KOPT-K1 (cell line): ENCODE results near the gene ANKRD63.

ENCODE experiments used
- H3K27ac ChIP-seq: fragments of 200-600 bp; sonication (generic); 2 replicates; pipeline ENCODE4 v1.5.1; 2016; ENCODE audit warnings: antibody characterized with exemption, mild to moderate bottlenecking, low read depth, low read length; ENCODE audit not compliant: poor library complexity, severe bottlenecking
- H3K36me3 ChIP-seq: fragments of 200-600 bp; sonication (generic); 2 replicates; pipeline ENCODE4 v1.5.1; 2017; ENCODE audit warnings: antibody characterized with exemption, mild to moderate bottlenecking, low read length, moderate library complexity; ENCODE audit not compliant: insufficient read depth
- H3K9me3 ChIP-seq: fragments of 200-600 bp; sonication (generic); 2 replicates; pipeline ENCODE4 v1.5.1; 2017; ENCODE audit warnings: antibody characterized with exemption, low read length, mild to moderate bottlenecking; ENCODE audit not compliant: insufficient read depth, poor library complexity, severe bottlenecking

ANKRD63 gene, protein sequence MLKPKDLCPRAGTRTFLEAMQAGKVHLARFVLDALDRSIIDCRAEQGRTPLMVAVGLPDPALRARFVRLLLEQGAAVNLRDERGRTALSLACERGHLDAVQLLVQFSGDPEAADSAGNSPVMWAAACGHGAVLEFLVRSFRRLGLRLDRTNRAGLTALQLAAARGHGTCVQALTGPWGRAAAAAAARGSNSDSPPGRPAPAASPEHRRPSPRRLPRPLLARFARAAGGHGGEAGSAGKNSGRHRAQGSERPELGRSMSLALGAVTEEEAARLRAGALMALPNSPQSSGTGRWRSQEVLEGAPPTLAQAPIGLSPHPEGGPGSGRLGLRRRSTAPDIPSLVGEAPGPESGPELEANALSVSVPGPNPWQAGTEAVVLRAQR

DNA sequence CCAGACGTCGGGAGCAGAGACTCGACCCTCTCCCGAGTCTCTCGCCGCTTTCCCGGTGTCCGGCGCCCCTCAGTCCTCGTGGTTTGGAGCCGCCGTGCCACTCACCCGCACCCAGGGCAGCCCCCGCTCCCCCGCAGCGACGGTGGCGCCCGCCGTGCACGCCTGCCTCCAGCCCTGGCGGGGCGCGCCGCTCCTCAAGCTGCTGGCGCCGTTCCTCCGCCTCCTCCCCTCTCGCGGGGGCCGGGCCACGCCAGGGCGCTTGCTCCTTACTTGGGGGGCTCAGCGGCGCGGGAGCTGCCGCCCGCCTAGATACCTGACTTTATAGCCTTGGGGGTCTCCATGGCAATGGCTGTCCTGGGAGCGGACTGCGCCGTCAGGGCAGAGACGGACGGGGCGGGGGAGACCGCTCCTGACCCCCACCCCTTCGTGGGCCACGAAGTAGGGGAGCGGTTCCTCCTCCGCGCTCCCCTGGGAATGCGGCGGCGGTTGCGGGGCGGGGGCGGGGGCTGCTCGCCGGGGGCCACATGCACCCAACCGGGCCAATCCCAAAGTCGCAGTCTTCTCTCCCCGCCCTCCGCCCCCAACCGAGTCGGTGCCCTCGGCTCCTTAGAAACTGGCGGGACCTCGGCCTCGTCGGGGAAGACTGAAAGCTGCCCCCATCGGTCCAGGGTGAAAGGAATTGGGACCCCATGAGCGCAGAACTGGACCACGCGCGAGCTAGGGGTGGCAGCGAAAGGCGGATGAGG, at the start of gene ANKRD63:
Gene ANKRD63, minus strand, starts transcription at position 196 of the 746 bp plus-strand sequence. CDS start 478 bp downstream, outside the sequence.
- Histone ChIP-seq H3K27ac (no peak within 1 kb of the TSS), H3K9me3 (no peaks in the 10 kb centered on the region), H3K36me3 (no peaks in the 10 kb centered on the region; the same call in 1 of the 2 replicates)

DNA sequence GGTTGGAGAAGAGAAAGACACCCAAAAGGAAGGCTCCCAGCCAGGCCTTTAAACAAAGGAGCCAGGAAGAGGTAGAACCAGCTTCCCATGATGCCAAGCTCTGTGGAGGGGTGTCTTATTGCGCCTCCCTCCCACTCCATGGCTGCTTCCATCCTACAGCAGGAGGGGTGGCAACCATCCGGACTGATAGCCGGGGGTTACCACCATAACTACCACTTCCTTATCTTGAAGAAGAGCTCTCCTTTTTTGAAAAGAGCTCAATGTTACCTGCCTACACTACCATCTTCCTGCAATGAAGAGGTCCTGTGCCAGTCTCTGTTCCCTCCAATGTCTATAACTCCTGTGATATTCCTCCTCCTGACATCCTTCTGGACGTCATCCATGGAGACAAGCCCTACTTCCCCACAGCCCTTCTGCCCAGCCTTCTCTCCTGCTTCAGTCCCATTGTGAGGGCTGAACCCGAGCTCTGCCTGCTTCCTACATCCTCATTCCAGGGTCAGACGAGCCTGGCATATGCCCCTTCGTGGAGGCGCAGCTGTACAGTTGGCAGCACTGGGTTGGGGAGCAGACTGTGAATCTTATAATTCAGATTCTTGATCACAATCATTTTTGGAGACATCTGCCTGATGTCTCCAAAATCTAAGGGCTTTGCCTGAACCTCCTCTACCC, 49.4 kb upstream of the ANKRD63 start:
- no peaks in the 10 kb centered on the region for H3K9me3 ChIP-seq
- no peak overlapping the region for H3K27ac ChIP-seq
- H3K36me3 ChIP-seq: no peaks in the 10 kb centered on the region

DNA sequence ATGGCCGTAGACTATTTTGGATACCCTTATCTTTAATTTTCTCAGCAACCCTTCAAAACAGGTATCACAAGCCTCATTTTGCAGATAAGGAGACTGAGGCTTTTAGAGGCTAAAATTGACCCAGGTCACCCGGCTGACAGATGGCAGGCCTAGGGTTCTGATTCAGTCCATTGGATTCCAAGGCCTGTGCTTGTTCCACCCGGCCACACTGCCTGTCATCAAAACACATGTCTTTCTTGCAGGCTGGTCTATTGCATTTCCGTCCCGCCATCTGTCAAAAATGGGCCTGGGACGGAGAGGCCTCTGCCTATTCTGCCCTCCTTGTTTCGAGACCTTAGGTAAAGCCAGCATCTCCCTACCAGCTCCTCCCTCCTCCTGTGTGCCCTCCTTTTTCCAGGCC, 48.8 kb upstream of the ANKRD63 start:
- Histone ChIP-seq H3K36me3 (no peaks in the 10 kb centered on the region), H3K9me3 (no peaks in the 10 kb centered on the region), H3K27ac (no peak overlapping the region)

DNA sequence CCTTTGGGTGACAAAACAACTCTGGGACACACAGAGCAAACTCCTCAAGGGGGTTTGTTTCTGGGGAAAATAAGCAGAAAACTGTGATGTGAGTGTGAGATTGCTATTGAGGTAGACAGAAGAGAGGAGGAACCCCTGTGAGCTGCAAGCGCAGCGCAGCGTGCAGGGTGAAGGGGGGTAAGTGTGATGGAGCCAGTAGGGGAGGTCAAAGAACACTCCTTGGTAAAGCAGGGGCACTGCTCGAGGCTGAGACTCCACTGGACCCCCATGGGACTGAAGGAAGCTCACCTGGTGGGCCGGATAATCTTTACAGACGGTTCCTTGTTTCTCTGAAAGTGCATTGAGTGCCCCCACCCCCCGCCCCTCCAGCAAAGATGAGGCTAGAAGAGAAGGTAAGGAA, 48.2 kb upstream of the ANKRD63 start:
- Histone ChIP-seq H3K27ac (no peak overlapping the region), H3K36me3 (no peaks in the 10 kb centered on the region), H3K9me3 (no peaks in the 10 kb centered on the region)

DNA sequence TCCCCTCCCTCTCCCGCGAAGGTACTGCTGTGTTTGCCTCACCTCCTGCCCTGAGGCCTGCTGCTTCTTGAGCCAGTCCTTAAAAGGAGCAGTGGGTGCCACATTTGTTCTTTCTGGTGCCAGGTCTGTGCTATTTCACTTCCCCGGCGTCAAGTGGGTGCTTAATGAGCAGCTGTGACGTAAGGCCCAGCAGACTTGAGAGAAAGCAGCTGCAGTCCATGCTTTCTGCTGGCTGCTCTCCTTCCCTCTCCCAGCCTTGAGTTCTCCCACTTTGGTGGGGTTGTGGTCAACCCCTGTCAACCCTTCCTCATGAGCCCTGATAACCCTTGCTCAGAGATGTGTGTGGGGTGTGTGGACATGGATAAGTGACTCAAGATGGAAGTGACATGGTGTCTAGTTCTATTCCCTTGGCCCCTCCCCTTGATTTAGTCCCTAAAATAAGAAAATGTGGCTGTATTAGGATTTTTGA, 47.5 kb upstream of the ANKRD63 start:
- H3K27ac ChIP-seq: no peak overlapping the region
- no peaks in the 10 kb centered on the region for H3K9me3 ChIP-seq
- H3K36me3 ChIP-seq: no peaks in the 10 kb centered on the region

DNA sequence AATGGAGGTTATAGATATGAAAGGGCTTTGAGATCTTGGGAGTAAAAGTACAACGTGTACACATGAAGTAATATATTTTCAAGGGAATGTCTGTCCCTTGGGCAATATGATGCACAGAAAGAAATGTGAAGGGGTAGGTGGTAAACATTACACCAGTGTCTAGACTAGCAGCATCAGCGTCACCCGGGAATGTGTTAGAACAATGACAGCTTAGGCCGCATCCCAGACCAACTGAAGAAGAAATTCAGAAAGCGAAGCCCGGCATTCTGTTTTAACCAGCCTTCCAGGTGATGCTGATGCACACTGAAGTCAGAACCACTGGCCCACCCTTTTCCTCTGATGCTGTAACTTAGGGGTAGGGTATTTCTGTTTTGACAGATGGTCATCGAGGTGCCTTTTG, 46.9 kb upstream of the ANKRD63 start:
- Histone ChIP-seq H3K36me3 (no peaks in the 10 kb centered on the region), H3K9me3 (no peaks in the 10 kb centered on the region), H3K27ac (no peak overlapping the region)

DNA sequence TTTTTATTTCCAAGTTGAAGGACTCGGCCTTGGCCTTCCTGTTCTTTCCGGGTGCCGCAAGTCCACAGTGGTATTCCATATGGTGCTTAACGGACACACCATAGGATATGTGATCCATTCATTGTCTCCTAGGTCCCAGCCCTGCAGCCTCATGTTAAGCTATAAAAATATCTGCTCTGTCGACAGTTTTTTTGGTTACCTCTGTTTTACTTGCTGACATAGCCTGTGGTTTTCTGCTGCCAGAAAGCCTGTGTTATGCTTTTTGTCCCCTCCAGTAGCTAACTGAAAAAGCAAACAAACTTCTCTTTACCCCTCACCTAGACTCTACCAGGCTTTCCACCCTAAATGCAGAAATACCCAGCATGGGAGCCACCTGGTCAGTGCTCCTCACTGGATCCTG, 45.9 kb upstream of the ANKRD63 start:
- H3K9me3 ChIP-seq: no peaks in the 10 kb centered on the region
- H3K27ac ChIP-seq: peak overlapping the region; percentile 19
- H3K36me3 ChIP-seq: no peaks in the 10 kb centered on the region

DNA sequence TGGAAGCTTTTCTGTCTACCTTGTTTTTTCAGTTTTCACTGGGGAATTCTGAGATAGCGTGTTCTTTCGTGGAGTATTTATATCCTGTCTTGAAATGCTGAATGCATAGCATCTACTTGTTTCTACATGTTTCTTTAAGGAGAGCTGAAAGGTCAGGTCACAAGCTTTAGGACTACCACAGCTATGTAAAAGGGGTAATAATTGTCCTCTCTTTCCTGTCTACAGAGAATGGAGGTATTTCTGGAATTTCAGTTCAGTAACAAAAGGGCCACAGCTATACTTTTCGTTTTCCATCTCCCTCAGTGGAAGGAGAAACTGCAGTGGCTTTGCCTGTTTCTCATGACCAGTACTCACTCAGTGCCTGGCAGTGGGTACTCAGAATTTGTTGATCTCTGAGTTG, 45.3 kb upstream of the ANKRD63 start:
- Histone ChIP-seq H3K36me3 (no peaks in the 10 kb centered on the region), H3K9me3 (no peaks in the 10 kb centered on the region), H3K27ac (peak overlapping the region; percentile 19)

DNA sequence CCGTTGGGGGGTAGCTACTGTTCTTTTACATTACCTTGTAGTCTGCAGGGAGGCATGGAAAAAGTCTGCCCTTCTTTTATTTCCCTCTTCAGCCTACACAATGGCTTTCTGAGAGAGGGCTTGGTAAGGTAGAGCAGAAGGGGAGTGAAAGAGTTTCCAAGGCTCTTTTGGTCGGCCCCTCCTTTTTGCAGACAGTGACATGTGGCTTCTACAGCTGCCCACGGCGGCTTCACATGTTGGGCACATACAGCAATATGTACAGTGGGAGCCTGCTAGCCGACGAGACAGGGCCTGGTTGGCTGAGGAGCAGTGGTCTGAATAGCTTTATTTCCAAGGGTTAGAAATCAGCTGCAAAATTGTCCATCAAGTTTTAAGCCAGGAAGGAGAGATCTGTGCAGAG, 44.6 kb upstream of the ANKRD63 start:
- Histone ChIP-seq H3K9me3 (no peaks in the 10 kb centered on the region), H3K27ac (no peak overlapping the region)

DNA sequence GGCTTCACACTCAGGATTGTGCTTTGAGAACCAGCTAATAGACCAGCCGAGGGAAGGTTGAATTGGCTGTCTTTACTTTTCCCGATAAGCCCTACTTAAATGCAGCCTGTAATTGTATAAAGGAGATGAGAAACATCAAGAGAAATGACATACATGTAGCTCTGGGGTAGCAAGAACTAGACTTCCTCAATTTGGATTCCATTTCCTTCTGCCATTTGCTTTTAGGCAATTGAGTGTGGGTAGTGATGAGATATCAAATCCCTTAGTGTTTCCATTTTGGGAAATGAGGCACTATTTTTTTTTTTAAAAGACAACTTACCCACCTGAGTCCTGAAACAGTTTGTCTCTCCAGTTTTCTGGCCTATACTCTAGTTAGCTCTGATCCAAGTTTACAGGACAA, 42.8 kb upstream of the ANKRD63 start:
- Histone ChIP-seq H3K36me3 (no peaks in the 10 kb centered on the region), H3K9me3 (no peaks in the 10 kb centered on the region), H3K27ac (no peak overlapping the region)

More for the DNA sequence above, 44.6 kb upstream of the ANKRD63 start:
- no peaks in the 10 kb centered on the region for H3K36me3 ChIP-seq

DNA sequence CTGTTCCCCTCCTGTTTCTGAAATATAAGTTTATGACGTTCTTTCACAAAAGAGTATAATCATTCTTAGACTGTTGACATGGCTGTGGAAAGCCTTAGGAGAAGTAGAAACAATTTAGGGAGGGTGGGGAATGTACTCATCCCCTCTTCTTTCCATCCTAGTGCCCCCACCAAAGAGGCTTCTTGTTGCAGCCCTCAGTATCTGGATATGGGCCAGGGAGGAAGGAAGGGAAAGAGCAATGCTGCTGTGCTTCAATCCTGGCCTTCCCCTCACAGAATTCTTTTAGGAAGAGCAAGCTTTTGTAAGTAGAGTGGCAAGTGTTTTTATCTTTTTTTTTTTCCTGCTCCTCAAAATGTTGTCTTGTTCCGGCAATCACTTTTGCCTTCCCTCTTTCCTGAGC, 42.3 kb upstream of the ANKRD63 start:
- Histone ChIP-seq H3K9me3 (no peaks in the 10 kb centered on the region), H3K36me3 (no peaks in the 10 kb centered on the region), H3K27ac (no peak overlapping the region)

DNA sequence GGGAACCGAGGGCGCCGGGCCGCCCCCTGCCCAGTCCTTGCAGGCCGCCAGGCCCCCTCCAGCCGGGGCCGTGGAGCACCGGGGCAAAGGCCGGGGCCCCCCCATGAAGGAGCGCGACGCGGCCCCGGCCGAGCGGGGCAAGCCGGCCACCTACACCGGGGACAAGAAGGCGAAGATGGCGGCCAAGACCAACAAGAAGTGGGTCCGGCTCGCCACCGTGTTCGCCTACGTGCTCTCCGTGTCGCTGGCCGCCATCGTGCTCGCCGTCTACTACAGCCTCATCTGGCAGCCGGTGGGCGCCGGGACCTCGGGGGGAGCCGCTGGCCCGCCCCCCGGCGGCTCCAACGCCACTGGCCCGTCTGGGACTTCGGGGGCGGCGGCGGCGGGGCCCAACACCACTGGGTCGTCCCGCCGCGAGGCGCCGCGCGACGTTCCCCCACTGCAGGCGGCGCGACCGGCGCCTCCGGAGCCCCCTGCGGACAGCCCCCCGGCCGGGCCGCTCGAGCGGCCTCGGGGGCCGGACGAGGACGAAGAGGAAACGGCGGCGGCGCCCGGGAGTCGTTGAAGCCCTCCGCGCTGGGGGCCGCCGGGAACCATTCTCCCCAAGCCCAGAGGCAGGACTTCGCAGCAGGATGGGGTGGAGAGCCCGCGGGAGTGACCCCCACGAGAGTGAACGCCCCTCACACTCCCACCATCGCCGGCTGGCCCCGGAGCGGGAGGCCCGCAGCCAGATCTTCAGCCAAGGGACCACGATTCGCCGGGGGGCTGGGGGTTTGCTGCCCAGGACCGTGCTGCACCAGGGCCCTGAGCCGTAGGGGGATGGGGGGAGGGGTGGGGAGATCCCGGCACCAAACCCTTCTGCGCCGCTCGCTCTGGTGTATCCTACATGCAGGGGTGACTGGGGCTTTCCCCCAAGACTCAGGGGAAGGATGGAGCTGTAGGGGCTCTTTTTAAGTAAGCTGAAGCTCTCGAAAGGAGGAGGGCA, 41.4 kb upstream of the ANKRD63 start:
- no peaks in the 10 kb centered on the region for H3K36me3 ChIP-seq
- H3K9me3 ChIP-seq: no peaks in the 10 kb centered on the region
- no peak overlapping the region for H3K27ac ChIP-seq

DNA sequence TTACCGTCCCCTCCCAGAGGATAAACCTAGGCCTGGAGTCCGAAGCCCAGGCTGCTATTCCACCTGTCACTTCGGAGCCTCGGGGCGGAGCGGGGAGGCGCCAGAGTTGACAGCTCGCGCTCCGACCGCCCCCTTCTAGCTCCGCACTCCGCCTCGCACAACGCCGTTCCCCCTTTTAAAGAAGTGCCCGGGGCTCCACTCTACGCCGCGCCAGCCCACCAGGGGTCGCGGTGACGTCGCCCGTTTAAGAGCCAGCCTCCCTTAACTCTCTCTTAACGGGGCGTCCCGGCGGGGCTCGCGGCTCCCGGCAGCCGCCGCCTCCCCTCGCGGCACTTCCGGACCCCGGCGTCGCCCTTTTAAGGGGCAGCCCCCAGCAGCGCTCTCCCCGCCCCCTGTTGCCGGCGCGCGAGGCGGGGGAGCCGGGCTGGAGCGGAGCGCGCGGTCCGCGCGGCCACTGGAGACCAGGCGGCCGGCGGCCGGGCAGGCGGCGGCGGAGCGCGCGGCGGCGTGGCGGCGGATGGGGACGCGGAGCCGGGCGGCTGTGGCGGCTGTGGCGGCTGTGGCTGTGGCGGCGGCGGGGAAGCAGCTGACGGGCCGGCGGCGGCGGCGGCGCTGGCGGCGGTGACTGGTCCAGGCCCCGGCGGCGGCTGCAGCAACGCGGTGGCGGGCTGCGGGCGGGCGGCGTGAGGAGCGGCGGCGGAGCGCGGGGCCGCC, 40.5 kb upstream of the ANKRD63 start, which contains the start of gene INAFM2:
Gene INAFM2, plus strand, starts transcription at position 454 of the 714 bp plus-strand sequence. CDS start 364 bp downstream, outside the sequence.
- Histone ChIP-seq H3K36me3 (no peaks in the 10 kb centered on the region), H3K27ac (no peak within 1 kb of the TSS), H3K9me3 (no peaks in the 10 kb centered on the region)
